ENCODE results near the gene CDYL. TPM values are rescaled to one million over a fixed set of nuclear protein-coding genes. Genes with fewer than 3 reads are reported as not detected.

The CDYL gene
- total and polyA plus RNA-seq, 2 experiments from 2014 or later = 38.0 to 60.8 TPM

DNA sequence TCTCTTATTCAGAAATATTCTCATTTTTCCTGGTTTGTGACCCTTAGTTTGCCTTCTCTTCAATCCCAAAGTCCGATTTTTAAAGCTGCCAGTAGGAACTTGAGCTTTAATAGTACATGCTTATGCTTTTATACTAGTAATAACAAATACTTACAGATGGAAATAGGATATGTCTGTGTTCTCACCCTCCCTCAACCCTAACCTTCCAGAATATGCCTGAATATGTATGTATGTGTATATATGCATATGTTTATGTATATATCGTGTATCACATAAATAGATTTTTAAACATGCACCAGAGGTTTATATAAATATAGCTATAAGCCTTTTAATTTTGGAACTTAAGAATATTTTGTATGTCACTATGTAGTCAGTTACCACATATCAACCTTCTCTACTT is 38.8 kb downstream of the CDYL start:
- Histone ChIP-seq H3K27ac (no peak overlapping the region), H3K36me3 (no peaks in the 10 kb centered on the region), H3K9me3 (ENCODE audit: low read depth) (no peaks in the 10 kb centered on the region), H3K4me1 (ENCODE audit: low read depth) (no peaks in the 10 kb centered on the region), H3K4me3 (no peak overlapping the region), H3K27me3 (no peaks in the 10 kb centered on the region)
- no peak for DNase-seq (ENCODE audit: low read depth in 1 of 2, low spot score in 1 of 2)
- TF ChIP-seq, protein P1, sequence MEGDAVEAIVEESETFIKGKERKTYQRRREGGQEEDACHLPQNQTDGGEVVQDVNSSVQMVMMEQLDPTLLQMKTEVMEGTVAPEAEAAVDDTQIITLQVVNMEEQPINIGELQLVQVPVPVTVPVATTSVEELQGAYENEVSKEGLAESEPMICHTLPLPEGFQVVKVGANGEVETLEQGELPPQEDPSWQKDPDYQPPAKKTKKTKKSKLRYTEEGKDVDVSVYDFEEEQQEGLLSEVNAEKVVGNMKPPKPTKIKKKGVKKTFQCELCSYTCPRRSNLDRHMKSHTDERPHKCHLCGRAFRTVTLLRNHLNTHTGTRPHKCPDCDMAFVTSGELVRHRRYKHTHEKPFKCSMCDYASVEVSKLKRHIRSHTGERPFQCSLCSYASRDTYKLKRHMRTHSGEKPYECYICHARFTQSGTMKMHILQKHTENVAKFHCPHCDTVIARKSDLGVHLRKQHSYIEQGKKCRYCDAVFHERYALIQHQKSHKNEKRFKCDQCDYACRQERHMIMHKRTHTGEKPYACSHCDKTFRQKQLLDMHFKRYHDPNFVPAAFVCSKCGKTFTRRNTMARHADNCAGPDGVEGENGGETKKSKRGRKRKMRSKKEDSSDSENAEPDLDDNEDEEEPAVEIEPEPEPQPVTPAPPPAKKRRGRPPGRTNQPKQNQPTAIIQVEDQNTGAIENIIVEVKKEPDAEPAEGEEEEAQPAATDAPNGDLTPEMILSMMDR (IDR thresholded peaks at IDR 0.05; ENCODE audit: low read depth, low read length) = no peak

DNA sequence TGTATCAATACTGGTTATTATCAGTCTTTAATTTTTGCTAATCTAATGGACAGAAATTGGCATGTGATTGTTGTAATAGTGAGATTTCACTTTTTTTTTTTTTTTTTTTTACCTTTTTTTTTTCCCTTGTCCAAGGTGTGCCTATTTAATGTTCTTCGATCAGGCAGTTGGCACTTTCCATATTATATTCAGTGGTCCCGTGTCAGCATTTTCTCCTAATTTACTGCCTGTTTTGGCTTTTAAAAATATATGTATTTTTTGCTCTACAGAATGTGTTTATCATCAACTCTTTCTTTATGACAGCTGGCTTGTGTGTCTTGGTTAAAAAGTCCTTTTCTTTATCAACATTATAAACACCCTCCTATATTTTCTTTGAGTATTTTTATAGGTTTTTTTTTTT is 39.4 kb downstream of the CDYL start:
- Histone ChIP-seq H3K27me3 (no peaks in the 10 kb centered on the region), H3K4me1 (ENCODE audit: low read depth) (no peaks in the 10 kb centered on the region), H3K27ac (no peak overlapping the region), H3K9me3 (ENCODE audit: low read depth) (no peaks in the 10 kb centered on the region), H3K36me3 (no peaks in the 10 kb centered on the region), H3K4me3 (no peak overlapping the region)
- TF ChIP-seq, protein P1 (IDR thresholded peaks at IDR 0.05; ENCODE audit: low read depth, low read length) = no peak
- DNase-seq (ENCODE audit: low read depth in 1 of 2, low spot score in 1 of 2) = no peak

DNA sequence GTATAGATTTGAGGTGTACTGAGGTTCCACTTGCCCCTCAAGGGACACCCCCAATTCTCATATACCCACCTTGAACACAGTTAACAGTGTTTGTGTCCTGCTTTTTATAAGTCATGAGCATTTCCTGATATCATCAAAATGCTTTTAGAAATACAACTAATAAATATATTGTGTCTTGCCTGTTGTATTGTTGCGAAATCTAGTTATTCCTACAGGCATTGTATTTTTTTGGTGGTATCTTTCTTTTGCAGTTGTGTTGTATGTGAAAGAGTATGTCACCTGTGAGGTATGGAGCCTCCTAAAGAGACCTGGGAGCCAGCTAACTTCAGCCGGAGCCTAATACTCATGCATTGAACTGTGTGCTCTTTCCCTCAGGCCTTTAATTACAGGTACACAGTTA is 40.7 kb downstream of the CDYL start:
- no peak for DNase-seq (ENCODE audit: low read depth in 1 of 2, low spot score in 1 of 2)
- no peaks in the 10 kb centered on the region for H3K4me1 ChIP-seq (ENCODE audit: low read depth)
- no peak overlapping the region for H3K4me3 ChIP-seq
- H3K27ac ChIP-seq = no peak overlapping the region
- TF ChIP-seq, protein P1 (IDR thresholded peaks at IDR 0.05; ENCODE audit: low read depth, low read length) = no peak
- no peaks in the 10 kb centered on the region for H3K9me3 ChIP-seq (ENCODE audit: low read depth)
- no peaks in the 10 kb centered on the region for H3K36me3 ChIP-seq
- H3K27me3 ChIP-seq = no peaks in the 10 kb centered on the region

DNA sequence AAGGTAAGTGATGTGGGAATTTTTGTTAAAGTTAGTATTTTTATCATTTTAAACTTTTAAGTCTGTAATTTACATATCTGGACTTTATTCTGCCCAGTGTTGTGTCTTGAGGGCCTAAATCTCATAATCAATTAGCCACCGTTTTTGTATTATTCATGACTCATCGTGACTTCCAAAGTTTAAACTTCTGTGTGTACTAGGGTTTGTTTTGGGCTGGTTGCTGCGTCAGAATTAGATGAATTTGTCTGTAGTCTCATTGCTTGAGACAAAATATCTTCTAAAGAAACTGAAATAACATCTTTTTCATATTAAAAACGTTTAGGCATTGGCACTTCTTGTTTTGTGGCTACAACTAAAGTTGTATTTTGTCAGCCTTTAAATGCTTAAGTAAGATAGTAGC is 41.3 kb downstream of the CDYL start:
- H3K27me3 ChIP-seq = no peaks in the 10 kb centered on the region
- TF ChIP-seq, protein P1 (IDR thresholded peaks at IDR 0.05; ENCODE audit: low read depth, low read length) = no peak
- DNase-seq (ENCODE audit: low read depth in 1 of 2, low spot score in 1 of 2) = no peak
- no peaks in the 10 kb centered on the region for H3K4me1 ChIP-seq (ENCODE audit: low read depth)
- no peak overlapping the region for H3K4me3 ChIP-seq
- no peaks in the 10 kb centered on the region for H3K9me3 ChIP-seq (ENCODE audit: low read depth)
- no peak overlapping the region for H3K27ac ChIP-seq
- no peaks in the 10 kb centered on the region for H3K36me3 ChIP-seq

DNA sequence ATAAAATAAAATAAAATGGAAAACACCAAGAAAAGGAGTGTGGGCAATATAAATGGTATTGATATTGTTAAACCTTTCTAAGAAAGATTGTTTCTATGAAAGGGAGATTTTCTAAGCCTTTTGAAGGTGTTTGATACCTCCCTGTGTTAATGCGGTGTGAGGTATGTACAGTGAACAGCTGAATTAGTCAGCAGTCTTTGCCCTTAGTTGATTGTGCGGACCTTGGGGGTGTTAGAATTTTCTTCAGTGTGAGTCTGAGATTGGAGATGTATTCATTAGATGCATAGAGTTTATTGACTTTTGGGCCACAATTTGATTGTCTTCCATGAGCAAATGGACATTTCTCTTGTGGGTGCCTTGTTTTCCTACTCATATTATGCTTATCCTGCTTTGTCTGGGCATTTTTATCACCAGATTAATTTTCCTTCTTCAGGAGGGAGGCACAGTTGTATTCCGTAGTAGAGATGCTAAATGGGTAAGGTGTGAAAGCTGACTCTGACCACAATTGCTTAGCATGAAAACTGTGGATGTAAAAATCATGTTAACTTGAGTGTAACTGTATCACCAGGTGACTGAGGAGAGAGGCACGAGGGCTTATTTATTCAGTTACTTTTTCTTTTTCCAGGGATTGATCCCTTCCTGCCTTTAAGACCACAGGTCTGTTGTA is 42.2 kb downstream of the CDYL start:
- TF ChIP-seq, protein P1 (IDR thresholded peaks at IDR 0.05; ENCODE audit: low read depth, low read length) = no peak
- no peak for DNase-seq (ENCODE audit: low read depth in 1 of 2, low spot score in 1 of 2)
- Histone ChIP-seq H3K9me3 (ENCODE audit: low read depth) (no peaks in the 10 kb centered on the region), H3K4me1 (ENCODE audit: low read depth) (no peaks in the 10 kb centered on the region), H3K27ac (no peak overlapping the region), H3K36me3 (no peaks in the 10 kb centered on the region), H3K4me3 (no peak overlapping the region), H3K27me3 (no peaks in the 10 kb centered on the region)

All from cardiac muscle cell (in vitro differentiated cells and primary cell).